ENCODE measurements around the gene ACP2. TPM values are rescaled to one million over a fixed set of nuclear protein-coding genes. Genes with fewer than 3 reads are reported as not detected.
"Not testable (repeated sequence)": the region's sequence is repeated elsewhere in the genome, so short reads cannot be mapped to it uniquely, and the experiment has no call there.

The ACP2 gene
- total RNA-seq, 1 donor from 2014 or later = 12.7 TPM

DNA sequence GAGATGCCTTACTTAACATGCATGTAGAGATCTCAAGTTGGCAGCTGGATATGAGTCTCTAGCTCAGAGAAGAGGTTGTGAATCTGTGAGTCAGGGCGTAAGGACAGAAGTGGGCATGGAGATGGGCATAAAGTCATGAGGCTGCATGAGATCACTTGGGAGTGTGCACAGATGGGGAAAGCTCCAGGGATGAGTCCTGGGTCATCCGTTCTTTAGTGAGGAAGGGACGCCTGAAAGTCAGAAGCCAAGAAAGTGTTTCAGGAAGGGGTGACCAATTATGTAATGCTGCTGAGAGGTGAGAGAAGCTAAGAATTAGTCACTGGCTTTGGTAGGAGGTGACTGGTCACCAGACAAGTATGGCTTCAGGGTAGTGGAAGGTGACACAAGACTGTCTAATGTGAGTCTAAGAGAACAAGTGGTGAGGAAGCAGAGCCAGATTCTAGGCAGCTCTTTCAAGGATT lies 6.7 kb downstream of the ACP2 start:
- ATAC-seq = peak; percentile 76

GRCh38 chr11:47239852-47240251 lies 8.8 kb downstream of the ACP2 start:
- ATAC-seq = no peak

DNA sequence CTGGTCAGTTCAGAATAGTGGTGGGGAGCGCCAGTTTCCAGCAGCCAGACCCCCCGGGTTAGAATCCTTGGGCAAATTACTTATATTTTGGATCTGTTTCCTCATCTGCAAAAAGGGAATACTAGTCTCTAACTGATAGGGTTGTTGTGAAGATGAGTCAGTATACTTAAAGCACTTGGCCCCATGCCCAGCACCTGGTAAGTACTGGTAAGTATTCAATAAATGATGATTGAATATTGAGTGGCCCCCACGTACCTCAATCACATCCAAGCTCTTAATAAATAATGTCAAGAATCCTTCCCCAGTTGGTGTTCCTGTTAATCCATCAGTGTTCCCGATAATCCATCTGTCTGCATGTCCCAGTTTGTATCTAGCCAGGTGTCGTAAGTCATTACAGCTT lies 12.1 kb downstream of the ACP2 start:
- ATAC-seq = no peak

DNA sequence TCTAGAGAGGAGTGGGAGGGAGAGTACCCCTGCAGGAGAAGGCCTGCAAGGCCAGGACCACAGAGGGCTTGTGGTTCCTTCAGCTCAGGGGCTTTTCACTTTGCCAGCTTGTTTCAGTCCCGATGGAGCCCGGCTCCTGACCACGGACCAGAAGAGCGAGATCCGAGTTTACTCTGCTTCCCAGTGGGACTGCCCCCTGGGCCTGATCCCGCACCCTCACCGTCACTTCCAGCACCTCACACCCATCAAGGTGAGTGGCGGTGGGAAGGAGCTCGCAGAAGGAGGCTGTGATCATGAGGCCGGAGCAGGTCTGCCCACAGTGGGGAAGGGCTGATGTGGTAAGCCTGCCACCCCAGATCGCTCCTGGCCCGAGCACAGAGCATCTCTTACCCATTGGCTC lies 13.5 kb downstream of the ACP2 start:
- ATAC-seq = no peak

DNA sequence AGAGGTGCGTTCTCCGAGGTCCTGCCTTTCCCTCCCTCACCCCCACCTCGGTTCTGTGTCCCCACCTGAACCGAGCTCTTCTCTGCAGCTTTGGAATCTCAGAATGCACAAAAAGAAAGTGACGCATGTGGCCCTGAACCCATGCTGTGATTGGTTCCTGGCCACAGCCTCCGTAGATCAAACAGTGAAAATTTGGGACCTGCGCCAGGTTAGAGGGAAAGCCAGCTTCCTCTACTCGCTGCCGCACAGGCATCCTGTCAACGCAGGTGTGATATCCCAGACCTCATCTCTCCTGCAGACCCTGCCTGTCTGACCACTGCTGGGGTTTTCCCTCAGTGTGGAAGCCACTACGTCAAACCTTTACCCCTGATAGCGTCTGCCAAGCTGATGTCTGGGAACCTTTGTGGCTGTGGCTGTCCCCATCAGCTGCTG lies 13.9 kb downstream of the ACP2 start:
- ATAC-seq = peak; percentile 23

DNA sequence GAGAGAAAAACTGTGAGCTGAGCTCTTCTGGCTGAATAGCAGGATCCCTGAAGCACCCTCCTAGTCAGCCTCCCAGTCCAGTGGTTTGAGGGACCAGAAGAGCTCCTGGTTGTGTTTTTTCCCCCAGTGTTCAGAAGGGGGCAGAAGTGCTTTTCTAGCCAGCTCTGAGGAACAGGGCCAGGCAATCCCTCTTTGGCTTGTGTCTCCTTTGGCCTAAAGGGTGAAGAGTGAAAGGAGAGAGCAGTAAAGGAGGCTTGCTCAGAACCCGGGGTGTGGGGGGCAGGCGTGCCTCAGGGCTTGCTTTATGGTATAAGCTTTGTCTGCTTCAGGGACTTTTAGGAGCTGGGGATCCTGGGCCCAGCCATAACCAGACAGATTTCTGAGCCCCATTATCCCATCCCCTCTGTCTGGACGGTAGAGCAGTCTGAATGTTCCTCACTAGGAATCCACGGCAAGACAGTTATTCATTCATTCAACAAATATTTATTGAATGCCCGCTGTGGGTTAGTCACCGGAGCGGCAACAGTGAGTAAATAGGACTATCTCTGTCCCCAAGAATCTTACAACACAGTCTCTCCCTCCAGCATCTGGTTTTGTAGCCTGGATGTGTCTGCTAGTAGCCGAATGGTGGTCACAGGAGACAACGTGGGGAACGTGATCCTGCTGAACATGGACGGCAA lies 14.5 kb downstream of the ACP2 start:
- no peak for ATAC-seq

DNA sequence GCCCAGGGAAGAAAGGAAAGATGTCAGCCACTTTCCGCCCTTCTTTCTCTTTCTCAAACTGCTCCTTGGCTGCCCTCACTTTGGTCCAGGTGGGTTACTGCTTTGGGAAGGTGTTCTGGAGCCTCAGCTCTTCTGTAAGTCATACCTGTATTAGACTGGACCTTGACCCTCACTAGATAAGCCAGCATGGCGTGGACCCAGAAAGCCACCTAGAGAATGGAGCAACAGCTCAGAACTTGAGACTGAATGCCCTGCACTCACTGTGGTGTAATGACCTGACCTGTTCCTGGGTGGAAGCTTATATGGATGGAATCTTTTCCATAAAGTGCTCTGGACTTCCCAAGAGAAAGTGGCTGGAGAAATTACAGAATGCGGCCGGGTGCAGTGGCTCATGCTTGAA lies 15.6 kb downstream of the ACP2 start:
- no peak for ATAC-seq

- no peak for ATAC-seq
Observed at GRCh38 chr11:47229161-47229560, 19.5 kb downstream of the ACP2 start.

GRCh38 chr11:47225552-47226400 lies 22.8 kb downstream of the ACP2 start:
- no peak for ATAC-seq

DNA sequence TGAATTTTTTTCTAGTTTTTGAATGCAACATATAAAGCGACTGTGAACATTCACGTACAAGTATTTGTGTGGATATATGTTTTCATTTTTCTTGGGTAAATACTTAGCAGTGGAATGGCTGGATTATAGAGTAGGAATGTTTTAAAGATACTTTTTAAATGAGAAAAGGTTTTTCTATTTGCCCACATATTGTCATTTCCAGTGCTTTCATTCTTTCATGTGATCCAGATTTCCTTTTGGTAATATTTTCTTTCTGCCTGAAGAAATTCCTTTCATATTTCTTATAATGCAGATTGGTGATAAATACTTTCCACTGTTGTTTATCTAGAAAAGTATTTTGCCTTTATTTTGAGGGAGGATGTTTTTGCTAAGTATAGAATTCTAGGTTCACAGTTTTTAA lies 25.9 kb downstream of the ACP2 start:
- no peak for ATAC-seq

DNA sequence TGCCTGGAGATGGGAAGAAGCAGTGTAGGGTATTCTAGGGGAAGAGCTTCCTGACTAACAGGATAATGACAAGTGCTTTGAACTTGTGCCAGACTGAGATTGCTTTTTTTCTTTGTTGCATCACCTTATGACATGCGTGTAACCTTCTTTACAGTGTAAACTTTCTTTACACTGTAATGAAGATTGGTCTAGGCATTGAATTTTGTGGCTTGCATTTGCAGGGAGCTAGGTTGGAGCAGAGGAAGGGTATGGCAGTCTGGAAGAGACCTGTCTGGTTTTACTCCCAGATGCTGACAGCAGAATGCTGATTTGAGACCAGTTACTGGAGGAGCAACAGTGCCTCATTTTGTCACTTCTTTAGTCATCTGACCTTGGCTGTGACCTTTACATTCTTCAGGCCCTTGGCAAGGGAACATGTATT lies 28.2 kb downstream of the ACP2 start:
- peak; percentile 70 for ATAC-seq

DNA sequence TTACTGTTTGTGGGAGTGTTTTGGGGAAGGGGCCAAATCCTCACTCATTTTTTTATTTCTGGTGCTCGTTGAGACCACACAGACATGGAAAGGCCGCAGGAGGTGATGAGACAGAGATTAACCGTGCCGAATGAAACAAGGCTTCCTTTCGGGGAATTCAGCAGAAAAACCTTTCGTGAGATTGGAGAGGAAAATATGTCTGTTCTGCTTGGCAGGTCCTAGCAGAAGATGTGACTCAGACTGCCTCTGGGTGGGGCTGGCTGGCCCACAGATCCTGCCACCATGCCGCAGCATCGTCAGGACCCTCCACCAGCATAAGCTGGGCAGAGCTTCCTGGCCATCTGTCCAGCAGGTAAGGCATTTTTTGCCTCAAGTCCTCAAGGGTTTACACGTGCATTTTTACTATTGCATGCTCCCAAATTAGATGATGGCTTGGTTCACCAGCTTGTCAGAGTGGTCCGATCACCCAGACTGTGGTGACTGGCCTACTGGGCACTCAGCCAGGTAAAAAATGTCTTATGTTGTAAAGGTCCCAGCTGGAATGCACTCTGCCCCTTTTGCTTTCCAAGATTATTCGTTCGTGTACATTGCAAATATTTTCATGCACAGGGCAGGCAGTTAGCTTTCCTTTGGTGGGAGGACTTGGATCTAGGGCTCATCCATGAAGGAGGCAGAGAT lies 32.4 kb downstream of the ACP2 start:
- ATAC-seq = peak; percentile 26

- ATAC-seq = no peak
Observed at GRCh38 chr11:47215366-47215910, 33.2 kb downstream of the ACP2 start.

DNA sequence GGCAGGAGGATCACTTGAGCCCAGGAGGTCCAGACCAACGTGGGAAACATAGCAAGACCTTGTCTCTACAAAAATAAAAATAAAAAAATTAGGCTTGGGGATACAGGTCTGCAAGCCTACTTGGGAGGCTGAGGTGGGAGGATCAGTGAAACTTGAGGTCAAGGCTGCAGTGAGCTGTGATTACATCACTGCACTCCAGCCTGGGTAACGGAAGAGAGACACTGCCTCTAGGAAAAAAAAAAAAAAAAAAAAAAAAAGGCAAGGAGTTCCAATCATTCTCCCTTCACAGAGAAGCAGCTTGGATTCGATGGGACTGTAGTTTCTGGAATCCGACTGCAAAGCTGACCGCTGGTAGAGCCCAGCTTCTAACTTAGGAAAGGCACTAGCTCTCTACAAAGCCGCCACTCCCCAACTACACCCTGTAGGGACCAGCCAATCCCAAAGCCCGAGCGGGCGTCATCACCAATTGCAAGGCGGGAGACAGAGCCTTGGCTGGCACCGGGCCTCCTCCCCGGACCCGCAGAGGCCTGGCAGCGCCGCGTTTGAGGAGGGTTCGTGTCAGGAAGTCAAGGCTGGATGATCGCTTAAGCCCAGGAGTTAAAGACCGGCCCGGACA lies 34.6 kb downstream of the ACP2 start:
- ATAC-seq = peak; percentile 88

DNA sequence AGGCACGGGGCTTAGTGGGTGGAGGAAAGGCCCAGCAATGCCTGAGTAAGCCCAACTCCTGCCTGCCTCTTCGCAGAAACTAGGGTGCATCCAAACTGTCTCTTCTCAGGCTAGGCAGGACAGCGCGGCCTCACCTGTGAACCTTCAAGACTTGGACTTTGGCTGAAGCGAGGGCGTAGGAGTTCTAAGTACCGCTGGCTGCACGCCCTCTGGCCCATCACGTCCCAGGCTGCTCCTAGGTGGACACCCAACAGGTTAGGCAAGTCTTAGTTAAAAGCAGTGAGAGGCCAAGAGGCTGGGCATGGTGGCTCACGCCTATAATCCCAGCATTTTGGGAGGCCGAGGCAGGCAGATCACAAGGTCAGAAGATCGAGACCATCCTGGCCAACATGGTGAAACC lies 35.7 kb downstream of the ACP2 start:
- peak; percentile 7 for ATAC-seq

DNA sequence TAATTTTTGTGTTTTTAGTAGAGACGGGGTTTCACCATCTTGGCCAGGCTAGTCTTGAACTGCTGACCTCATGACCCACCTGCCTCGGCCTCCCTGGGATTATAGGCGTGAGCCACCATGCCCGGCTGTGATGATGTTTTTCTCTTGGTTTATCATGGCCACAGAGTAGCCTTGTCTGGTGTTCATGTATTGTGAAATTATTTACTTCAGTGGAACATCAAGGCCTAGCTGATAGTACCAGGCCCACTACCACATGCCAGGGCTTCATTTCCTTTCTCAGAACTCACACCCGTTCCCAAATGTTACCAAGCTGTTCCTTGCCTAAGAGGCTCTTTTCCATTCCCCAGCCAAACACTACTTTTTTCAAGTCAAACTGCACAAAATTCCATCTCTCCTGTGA lies 40.0 kb downstream of the ACP2 start:
- ATAC-seq = no peak

GRCh38 chr11:47208008-47208552 lies 40.5 kb downstream of the ACP2 start:
- not testable (repeated sequence) for ATAC-seq

DNA sequence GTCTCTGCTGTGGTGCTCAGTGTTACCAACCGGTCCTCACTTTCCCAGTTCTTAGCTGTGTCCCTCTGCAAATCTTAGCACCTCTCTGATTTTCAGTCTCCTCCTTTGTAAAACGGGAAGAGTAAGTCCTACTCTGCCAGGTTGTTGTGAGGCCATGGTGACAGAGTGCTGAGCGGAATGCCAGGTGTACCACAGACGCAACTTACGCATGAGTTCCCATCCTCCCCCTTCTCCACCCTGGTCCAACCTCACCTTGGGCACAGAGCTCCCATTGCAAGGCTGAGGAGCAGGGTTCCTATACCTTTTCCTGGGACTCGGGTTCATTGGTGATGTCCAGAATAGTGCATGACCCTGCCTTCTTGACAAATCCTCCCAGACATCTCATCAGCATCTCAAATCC lies 41.2 kb downstream of the ACP2 start:
- no peak for ATAC-seq

DNA sequence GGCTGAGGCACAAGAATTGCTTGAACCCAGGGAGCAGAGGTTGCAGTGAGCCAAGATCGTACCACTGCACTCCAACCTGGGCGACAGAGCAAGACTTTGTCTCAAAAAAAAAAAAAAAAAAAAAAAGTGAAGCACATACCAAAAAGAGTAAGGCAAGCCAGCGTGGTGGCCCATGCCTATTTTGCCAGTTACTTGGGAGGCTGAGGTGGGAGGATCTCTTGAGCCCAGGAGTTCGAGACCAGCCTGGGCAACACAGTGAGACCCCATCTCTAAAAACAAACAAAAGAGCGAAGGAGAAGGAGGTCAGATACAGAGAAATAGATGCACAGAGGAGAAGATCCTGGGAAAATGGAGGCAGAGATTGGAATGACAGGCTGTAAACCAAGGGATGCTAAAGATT lies 42.0 kb downstream of the ACP2 start:
- not testable (repeated sequence) for ATAC-seq

DNA sequence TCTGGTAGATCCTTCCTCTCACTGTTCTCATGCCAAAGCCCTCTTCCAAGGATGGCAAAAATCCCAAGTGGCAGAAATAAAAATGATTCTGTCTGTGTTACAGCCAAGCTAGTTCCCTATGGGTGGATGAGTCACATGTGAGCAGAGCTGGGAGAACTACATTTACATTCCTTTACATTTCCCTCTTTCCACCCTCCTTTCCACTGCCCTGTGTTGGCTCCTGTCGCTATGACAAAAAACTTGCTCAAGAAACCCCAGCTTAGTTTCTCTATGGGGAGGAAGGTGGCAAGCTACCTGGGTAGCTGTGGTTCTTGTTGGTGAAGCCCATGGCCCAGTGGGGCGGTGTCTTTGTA lies 44.0 kb downstream of the ACP2 start:
- peak; percentile 94 for ATAC-seq

DNA sequence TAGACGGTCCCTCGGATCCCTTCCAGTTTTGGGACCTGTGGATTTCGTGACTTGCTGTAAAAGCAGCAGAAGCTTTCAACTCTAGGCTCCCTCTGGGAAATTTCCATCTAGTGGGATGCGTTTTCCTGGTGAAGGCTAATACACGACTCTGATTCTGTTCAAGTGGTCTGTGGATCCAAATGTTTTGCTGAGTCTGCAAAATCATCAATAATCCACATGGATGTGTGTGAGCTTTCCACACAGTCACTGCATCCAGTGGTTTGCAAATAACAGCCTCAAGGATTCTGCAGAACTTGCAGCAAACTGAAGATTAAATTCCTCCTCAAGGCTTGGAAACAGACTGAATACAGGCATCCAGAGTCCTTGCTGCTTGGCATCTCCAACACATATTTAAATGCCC lies 46.0 kb downstream of the ACP2 start:
- ATAC-seq = no peak

DNA sequence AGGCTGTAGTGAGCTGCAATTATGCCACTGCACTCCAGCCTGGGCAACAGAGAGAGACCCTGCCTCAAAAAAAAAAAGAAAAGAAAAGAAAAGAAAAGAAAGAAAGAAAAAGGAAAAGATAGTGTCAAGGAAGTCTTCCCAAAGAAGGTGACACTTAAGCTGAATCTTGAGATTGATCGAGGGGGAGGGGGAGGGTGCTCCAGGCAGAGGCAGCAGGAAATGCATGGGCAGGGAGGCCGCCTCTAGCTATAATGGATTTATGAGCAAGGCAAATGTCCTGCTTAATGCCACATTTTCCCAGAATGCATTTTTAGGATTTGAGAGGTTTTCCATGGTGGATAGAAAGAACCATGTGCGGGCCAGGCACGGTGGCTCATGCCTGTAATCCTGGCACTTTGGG lies 47.6 kb downstream of the ACP2 start:
- no peak for ATAC-seq

Data from esophagus mucosa (tissue), 1 donor.